K562 (cell line): ENCODE data around the gene INO80. TPM values are rescaled to one million over a fixed set of nuclear protein-coding genes. Genes with fewer than 3 reads are reported as not detected.

ENCODE experiments used
- ATAC-seq: fragments of 200-7000 bp; cut with Tn5 transposase; 3 replicates; pipeline ENCODE4 v1.9.1; 2020; ENCODE audit warnings: moderate library complexity
- BruUV-seq: library from RNA; stranded (reverse); fragments of 400-500 nt; replicated peaks from 2 replicates; lab custom pipeline; 2021; lab: Mats Ljungman, UMichigan
- CTCF ChIA-PET: fragments of 300-600 bp; formaldehyde crosslinking; extraction: SDS; loops from one replicate; lab custom pipeline; 2021; ENCODE audit warnings: low intra/inter-chr PET ratio; lab: Yijun Ruan, JAX
- POLR2A ChIA-PET: fragments of 300-600, 350-650 bp; sonication (Branson Sonifier 250); formaldehyde crosslinking; extraction: SDS; loops from one replicate; lab custom pipeline; 2021; ENCODE audit warnings: antibody characterized with exemption, inconsistent platforms; lab: Yijun Ruan, JAX
- DNase-seq, 4 experiments: peaks; one replicate each; pipeline versions ENCODE4 v3.0.0 to v3.0.0-alpha.2; 2011 to 2018; ENCODE audit warnings: low spot score in 3 of 4, mixed read lengths in 3 of 4; ENCODE audit errors: extremely low read depth in 1 of 4
- FAIRE-seq: peaks from 2 replicates; lab custom pipeline; 2011; peaks lifted over from hg19 to GRCh38; lab: Jason Lieb, UNC
- H2AFZ ChIP-seq: 2 replicates; pipeline ENCODE4 v1.6.0; 2011; ENCODE audit warnings: low read depth, low read length, control low read depth, inconsistent platforms
- H3K27ac ChIP-seq: fragments of 200-600 bp; 3 replicates; pipeline ENCODE4 v1.8.0; 2011; ENCODE audit warnings: low read depth, mild to moderate bottlenecking, control low read depth, inconsistent platforms, low read length, moderate library complexity, mixed read lengths; ENCODE audit errors: extremely low read depth
- H3K27me3 ChIP-seq, 2 experiments: fragments of 300-600 bp in 1 of 2; 2 replicates in 1 of 2; 3 replicates in 1 of 2; pipeline versions ENCODE4 v1.6.0 to v1.8.0; 2011; ENCODE audit warnings: inconsistent platforms in 2 of 2, low read length in 2 of 2, mild to moderate bottlenecking in 1 of 2, mixed read lengths in 1 of 2, moderate library complexity in 1 of 2; ENCODE audit not compliant: control insufficient read depth in 2 of 2, insufficient read depth in 2 of 2
- H3K36me3 ChIP-seq: fragments of 300-600 bp; 3 replicates; pipeline ENCODE4 v1.8.0; 2011; ENCODE audit warnings: mild to moderate bottlenecking, low read length, inconsistent platforms; ENCODE audit not compliant: control insufficient read depth, insufficient read depth
- H3K4me1 ChIP-seq, 2 experiments: fragments of 200-600 bp in 1 of 2; replicated peaks in 1 of 2; 2 replicates in 1 of 2; 3 replicates in 1 of 2; pipeline versions ENCODE4 v1.5.1 to v1.8.0; 2011; ENCODE audit warnings: inconsistent platforms in 2 of 2, low read length in 2 of 2, mild to moderate bottlenecking in 1 of 2, mixed read lengths in 1 of 2, moderate library complexity in 1 of 2; ENCODE audit not compliant: control insufficient read depth in 2 of 2, insufficient read depth in 2 of 2
- H3K4me2 ChIP-seq: 2 replicates; pipeline ENCODE4 v1.6.1; 2011; ENCODE audit warnings: low read length, control low read depth, inconsistent platforms, mixed read lengths; ENCODE audit not compliant: insufficient read depth
- H3K4me3 ChIP-seq: fragments of 200-600 bp; sonication (generic), shearing (Covaris generic); 2 replicates; pipeline ENCODE4 v1.5.1; 2016; ENCODE audit warnings: control low read depth, inconsistent platforms
- H3K79me2 ChIP-seq: fragments of 200-600 bp; 3 replicates; pipeline ENCODE4 v1.8.0; 2011; ENCODE audit warnings: low read length, inconsistent platforms; ENCODE audit not compliant: control insufficient read depth, insufficient read depth
- H3K9ac ChIP-seq, 2 experiments: 2 replicates each; pipeline versions ENCODE4 v1.6.0 to v1.6.1; 2011; ENCODE audit warnings: low read depth in 2 of 2, low read length in 2 of 2, control low read depth in 1 of 2, inconsistent platforms in 1 of 2, mild to moderate bottlenecking in 1 of 2, mixed read lengths in 1 of 2; ENCODE audit not compliant: insufficient read depth in 1 of 2
- H3K9me1 ChIP-seq: one replicate; pipeline ENCODE4 v1.6.0; 2011; ENCODE audit warnings: inconsistent platforms, mild to moderate bottlenecking, low read length, moderate library complexity; ENCODE audit not compliant: control insufficient read depth, insufficient read depth
- H3K9me3 ChIP-seq: replicated peaks from 2 replicates; pipeline ENCODE4 v1.5.1; 2011; ENCODE audit warnings: low read depth, low read length, inconsistent platforms; ENCODE audit not compliant: control insufficient read depth, insufficient read depth
- H4K20me1 ChIP-seq: replicated peaks from 2 replicates; pipeline ENCODE4 v1.6.1; 2011; ENCODE audit warnings: low read length, inconsistent platforms, mixed read lengths; ENCODE audit not compliant: control insufficient read depth, insufficient read depth
- DMBX1 ChIP-seq: fragments of 250-450 bp; sonication (Bioruptor Pico); IDR thresholded peaks from 2 replicates; pipeline ENCODE4 v1.8.0; 2022; ENCODE audit warnings: inconsistent platforms, mild to moderate bottlenecking, moderate library complexity, borderline replicate concordance
- JUNB ChIP-seq: fragments of 450-650 bp; formaldehyde crosslinking; conservative IDR thresholded peaks from 2 replicates; pipeline ENCODE4 v1.4.0; 2020; ENCODE audit warnings: mild to moderate bottlenecking
- ZNF280B ChIP-seq: fragments of 250-450 bp; sonication (Bioruptor Pico); IDR thresholded peaks from 2 replicates; pipeline ENCODE4 v1.5.1; 2021; ENCODE audit warnings: mild to moderate bottlenecking
- WGBS: fragments of 100-300 bp; shearing (Covaris generic); methylation state at CpG from one replicate; pipeline ENCODE4 v1.1.6; 2016; ENCODE audit warnings: low coverage, mixed read lengths; ENCODE audit not compliant: insufficient coverage; ENCODE audit errors: missing lambda C conversion rate; 5-methylcytosine and 5-hydroxymethylcytosine counted together
- in situ Hi-C: fragments of 300-500 bp; cut with MboI; formaldehyde crosslinking; loops from 4 replicates; pipeline ENCODE4 v1.15.0; 2018; ENCODE audit warnings: inconsistent platforms, mixed read lengths
- intact Hi-C: fragments of 100-400 bp; cut with micrococcal nuclease; formaldehyde crosslinking; loops from 2 replicates; pipeline ENCODE4 v1.14.2; 2022
- polyA plus RNA-seq, 8 experiments: library from polyadenylated mRNA; depleted of rRNA in 4 of 8; stranded (reverse) in 5 of 8; unstranded in 3 of 8; fragments of >200 nt; fragmentation: Nextera tagmentation in 2 of 8; fragmentation: Illumina TruSeq in 1 of 8; extraction: Ambion mirVana in 2 of 8; extraction: Trizol in 1 of 8; gene quantifications; 2 replicates each; pipeline versions ENCODE4 v1.2.1 to v1.2.3, GENCODE V29; 2011 to 2014; ENCODE audit warnings: inconsistent platforms in 1 of 8, missing spikeins in 1 of 8
- total RNA-seq, 7 experiments: library from RNA; depleted of rRNA in 6 of 7; stranded (reverse); fragments of >200 nt in 6 of 7; fragmentation: Illumina TruSeq in 2 of 7; extraction: Trizol in 2 of 7; gene quantifications; 2 replicates each; pipeline versions ENCODE4 v1.2.1 to v1.2.3, GENCODE V29; 2011 to 2021; ENCODE audit warnings: low replicate concordance in 1 of 7
- TF ChIP-seq, protein P1 (sequence below): fragments of 450-650 bp; formaldehyde crosslinking; IDR thresholded peaks from 2 replicates; pipeline ENCODE4 v1.4.0; 2022; ENCODE audit warnings: missing genetic modification characterization
- TF ChIP-seq, protein P2 (sequence below), 2 experiments: fragments of 450-650 bp in 1 of 2; sonication (generic) in 1 of 2; formaldehyde crosslinking in 1 of 2; IDR thresholded peaks; 2 replicates each; pipeline versions ENCODE4 v1.7.1 to v1.9.0; 2016 to 2022; ENCODE audit warnings: inconsistent platforms in 1 of 2, mild to moderate bottlenecking in 1 of 2, missing genetic modification reagents in 1 of 2

INO80 gene
- total and polyA plus RNA-seq, 9 of the 15 experiments (the other 6 are each of a cell fraction or from before 2014, with no cell fraction given) = 1.1 to 25.7 (median 19.9) TPM

GRCh38 chr15:40959331-40960141, 156.5 kb downstream of the INO80 start:
- no peaks in the 10 kb centered on the region for H3K79me2 ChIP-seq
- H3K9me1 ChIP-seq = peaks cover 2% of the 10 kb centered on the region
- H3K27ac ChIP-seq = no peak overlapping the region
- WGBS = 37% methylated on average over 22 of the region's 22 CpGs
- peaks cover 7 to 30% of the 10 kb centered on the region in 2 experiments; a peak in 4 of 5 replicates for H3K4me1 ChIP-seq
- ChIA-PET CTCF (no interaction called here), POLR2A (interaction anchor here (0.6 to 1.0 kb wide), 2 partner anchors 13 to 74 kb away, joined by 3 to 4 read pairs; no protein-coding TSS in a partner anchor)
- H3K36me3 ChIP-seq = no peaks in the 10 kb centered on the region
- no peaks in the 10 kb centered on the region for H3K27me3 ChIP-seq
- intact Hi-C loops = no loop called here
- ATAC-seq (no peak), FAIRE-seq (no peak), DNase-seq (no peak)
- H3K9ac ChIP-seq = peak overlapping the region in 1 of 2 experiments; percentile 55; a peak in 1 of 4 replicates
- no TSS peak for BruUV-seq
- H3K4me3 ChIP-seq = no peak overlapping the region
- H3K4me2 ChIP-seq = no peak overlapping the region
- H3K9me3 ChIP-seq = no peaks in the 10 kb centered on the region
- H2AFZ ChIP-seq = peak overlapping the region; percentile 62; the same call in 1 of the 2 replicates
- in situ Hi-C loops = no loop called here
- peaks cover 5% of the 10 kb centered on the region; the same call in 1 of the 2 replicates for H4K20me1 ChIP-seq
- TF ChIP-seq, protein P1, sequence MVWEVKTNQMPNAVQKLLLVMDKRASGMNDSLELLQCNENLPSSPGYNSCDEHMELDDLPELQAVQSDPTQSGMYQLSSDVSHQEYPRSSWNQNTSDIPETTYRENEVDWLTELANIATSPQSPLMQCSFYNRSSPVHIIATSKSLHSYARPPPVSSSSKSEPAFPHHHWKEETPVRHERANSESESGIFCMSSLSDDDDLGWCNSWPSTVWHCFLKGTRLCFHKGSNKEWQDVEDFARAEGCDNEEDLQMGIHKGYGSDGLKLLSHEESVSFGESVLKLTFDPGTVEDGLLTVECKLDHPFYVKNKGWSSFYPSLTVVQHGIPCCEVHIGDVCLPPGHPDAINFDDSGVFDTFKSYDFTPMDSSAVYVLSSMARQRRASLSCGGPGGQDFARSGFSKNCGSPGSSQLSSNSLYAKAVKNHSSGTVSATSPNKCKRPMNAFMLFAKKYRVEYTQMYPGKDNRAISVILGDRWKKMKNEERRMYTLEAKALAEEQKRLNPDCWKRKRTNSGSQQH (CRISPR knock-in tag) = no peak
- TF ChIP-seq DMBX1 (CRISPR knock-in tag) (no peak), ZNF280B (CRISPR knock-in tag) (no peak), JUNB (CRISPR knock-in tag) (no peak)
- TF ChIP-seq, protein P2, sequence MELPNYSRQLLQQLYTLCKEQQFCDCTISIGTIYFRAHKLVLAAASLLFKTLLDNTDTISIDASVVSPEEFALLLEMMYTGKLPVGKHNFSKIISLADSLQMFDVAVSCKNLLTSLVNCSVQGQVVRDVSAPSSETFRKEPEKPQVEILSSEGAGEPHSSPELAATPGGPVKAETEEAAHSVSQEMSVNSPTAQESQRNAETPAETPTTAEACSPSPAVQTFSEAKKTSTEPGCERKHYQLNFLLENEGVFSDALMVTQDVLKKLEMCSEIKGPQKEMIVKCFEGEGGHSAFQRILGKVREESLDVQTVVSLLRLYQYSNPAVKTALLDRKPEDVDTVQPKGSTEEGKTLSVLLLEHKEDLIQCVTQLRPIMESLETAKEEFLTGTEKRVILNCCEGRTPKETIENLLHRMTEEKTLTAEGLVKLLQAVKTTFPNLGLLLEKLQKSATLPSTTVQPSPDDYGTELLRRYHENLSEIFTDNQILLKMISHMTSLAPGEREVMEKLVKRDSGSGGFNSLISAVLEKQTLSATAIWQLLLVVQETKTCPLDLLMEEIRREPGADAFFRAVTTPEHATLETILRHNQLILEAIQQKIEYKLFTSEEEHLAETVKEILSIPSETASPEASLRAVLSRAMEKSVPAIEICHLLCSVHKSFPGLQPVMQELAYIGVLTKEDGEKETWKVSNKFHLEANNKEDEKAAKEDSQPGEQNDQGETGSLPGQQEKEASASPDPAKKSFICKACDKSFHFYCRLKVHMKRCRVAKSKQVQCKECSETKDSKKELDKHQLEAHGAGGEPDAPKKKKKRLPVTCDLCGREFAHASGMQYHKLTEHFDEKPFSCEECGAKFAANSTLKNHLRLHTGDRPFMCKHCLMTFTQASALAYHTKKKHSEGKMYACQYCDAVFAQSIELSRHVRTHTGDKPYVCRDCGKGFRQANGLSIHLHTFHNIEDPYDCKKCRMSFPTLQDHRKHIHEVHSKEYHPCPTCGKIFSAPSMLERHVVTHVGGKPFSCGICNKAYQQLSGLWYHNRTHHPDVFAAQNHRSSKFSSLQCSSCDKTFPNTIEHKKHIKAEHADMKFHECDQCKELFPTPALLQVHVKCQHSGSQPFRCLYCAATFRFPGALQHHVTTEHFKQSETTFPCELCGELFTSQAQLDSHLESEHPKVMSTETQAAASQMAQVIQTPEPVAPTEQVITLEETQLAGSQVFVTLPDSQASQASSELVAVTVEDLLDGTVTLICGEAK (IDR thresholded peaks at IDR 0.05) = no peak
- TF ChIP-seq, protein P2 (CRISPR knock-in tag; IDR thresholded peaks at IDR 0.05) = no peak
